ENCODE results near the gene NRXN2.
A peak's percentile ranks its signal among the peaks of the same experiment; 100 is the strongest.
"Not testable (repeated sequence)": the region's sequence is repeated elsewhere in the genome, so short reads cannot be mapped to it uniquely, and the experiment has no call there.

Gene NRXN2

DNA sequence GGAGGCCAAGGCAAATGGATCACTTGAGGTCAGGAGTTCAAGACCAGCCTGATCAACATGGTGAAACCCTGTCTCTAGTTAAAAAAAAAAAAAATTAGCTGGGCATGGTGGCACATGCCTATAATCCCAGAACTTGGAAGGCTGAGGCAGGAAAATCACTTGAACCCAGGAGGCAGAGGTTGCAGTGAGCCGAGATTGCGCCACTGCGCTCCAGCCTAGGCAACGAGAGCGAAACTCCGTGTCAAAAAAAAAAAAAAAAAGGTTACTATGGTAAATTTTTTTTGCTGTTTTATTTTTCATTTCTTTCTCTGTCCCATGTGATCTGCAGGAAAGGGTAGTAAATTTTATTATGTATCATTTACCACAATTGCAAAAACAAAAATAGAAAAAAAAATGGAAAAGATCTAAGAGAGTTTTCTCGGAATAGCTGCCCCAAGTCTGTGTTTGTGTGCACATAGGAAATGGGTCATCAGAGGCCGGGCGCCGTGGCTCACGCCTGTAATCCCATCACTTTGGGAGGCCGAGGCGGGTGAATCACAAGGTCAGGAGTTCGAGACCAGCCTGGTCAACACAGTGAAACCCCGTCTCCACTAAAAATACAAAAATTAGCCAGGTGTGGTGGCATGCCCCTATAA lies 58.6 kb downstream of the NRXN2 start:
- not testable (repeated sequence) for DNase-seq

DNA sequence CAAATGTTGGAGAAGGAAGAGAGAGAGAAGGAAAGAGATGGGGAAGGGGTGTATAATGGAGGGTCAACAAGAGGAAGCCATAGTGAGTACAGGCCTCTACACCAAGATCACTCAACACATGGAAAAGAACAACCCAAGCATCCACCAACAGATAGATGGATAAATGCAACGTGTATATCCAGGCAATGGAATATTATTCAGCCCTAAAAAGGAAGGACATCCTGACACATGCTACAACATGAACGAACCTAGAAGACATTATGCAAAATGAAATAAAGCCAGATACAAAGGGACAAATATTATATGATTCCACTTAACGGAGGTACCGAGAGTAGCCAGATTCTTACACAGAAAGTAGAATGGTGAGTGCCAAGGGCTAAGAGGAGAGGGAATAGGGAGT lies 59.3 kb downstream of the NRXN2 start:
- no peak for DNase-seq

DNA sequence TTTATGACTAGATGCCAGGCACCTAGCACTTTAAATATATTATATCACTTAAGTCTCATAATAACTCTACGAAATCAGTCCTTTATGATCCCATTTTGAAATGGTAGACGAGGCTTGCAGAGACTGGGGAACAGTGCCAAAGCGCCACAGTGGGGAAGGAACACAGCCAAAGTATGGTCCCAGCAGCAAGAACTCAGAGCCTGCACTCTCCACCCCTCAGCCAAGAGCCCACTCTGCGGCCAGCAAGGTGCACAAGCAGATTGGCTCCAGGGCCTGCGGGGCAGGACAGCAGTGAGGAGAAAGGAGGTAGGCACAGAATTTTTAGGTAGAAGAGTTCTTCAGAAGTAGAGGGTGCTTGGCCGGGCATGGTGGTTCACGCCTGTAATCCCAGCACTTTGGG lies 61.4 kb downstream of the NRXN2 start:
- DNase-seq: no peak

DNA sequence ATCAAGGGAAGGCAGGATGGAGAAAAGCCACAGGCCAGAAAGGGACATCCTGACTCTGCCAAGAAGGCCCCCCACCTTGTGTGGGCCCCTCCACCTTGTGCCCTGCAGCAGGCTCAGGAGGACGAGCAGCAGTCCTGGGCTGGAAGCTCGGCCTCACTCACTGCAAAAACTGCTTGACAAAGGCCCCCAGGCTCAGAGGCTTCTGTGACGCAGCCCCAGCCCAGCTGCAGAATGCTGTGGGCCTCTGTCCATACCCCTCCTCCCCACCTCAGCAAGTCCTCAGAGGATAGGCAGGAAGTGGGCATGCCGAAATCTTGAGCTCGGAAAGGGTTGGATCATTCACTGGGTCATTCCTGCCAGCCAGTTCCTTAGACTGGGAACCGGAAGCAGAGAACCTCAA lies 61.9 kb downstream of the NRXN2 start:
- DNase-seq: no peak

DNA sequence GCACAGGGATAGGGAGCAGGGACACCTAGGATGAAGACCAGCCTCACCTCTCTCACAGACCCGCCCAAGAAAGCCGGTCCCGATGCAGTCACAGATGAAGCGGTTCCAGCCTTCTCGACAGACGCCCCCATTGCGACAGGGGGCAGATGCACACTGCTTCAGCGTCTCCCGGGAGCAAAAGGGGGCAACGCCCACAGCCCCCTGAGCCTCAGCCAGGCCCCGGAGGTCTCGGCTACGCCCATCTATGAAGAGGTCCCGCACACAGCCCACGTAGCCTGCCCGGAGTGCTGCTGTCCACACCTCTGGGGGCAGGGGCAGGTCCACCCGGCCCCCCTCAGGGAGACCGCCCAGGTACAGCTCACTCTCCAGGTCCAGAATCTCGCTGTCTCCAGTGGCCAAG lies 62.3 kb downstream of the NRXN2 start:
- DNase-seq: no peak

DNA sequence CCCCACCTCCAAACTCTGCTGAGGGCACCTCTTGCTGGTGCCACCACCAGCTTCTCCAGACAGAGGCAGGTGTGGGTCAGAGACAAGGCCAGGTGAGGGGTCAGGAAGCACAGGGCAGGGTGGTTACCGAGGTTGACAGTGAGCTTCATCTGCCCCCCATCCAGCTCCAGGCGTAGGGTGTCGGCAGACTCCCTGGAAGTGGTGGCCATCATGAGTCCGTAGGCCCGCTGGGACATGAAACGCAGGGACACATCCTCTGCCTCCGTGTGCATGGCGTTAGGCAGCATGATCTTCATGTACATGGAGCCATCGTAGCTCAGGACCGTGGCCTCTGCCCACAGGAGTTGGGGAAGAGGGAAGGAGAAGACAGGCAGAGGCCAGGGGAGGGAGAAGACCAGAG lies 62.8 kb downstream of the NRXN2 start:
- DNase-seq: no peak

DNA sequence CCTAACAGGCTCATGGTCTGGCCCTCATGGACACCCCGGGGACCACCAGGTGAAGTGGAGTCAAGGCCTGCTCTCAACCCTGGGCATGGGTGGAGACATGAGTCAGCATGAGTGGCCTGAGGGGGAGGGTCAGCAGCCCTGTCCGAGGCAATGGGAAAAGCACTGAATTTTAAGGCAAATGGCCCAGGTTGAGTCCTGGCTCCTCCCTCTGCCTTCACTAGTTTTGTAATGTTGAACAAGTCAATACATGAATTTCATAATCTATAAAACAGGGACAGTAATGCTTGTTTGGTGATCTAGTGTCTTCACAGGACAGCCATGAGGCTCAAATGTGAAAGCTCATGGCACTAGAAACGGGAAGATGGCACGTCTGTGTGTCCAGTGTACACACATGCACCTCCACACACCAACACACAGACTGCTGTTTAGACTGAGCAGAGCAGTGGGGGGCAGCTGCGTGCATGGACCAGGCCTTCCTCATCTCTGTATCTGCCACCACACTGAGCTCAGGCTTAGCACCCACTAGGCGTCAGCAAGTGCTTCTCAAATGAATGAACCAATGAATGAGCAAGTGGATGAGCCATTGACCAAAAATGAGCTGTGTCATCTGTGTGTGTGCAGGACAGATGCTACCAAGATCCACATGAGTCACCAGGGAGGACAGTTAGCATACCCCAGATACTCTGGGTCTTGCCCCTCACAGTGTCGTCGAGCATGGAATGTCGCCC lies 63.4 kb downstream of the NRXN2 start:
- DNase-seq: no peak

DNA sequence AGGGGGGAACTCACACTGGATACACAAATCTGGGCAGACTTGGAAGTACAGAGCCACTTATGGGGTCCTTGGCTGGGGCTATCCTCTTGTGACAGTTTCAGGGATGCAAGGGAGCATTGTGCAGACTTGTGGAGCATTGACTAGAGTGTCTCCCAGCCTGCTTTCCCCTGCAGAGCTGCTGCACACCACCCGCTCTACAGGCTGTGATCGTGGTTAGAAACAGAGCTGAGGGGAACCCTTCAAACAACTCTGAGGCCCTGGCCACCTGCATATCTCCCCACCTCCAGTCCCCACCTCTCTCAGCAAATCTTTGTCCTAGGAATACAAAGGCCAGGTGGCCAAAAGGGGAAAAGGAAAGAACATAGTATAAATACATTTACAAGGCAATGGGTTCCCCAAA lies 64.7 kb downstream of the NRXN2 start:
- no peak for DNase-seq

DNA sequence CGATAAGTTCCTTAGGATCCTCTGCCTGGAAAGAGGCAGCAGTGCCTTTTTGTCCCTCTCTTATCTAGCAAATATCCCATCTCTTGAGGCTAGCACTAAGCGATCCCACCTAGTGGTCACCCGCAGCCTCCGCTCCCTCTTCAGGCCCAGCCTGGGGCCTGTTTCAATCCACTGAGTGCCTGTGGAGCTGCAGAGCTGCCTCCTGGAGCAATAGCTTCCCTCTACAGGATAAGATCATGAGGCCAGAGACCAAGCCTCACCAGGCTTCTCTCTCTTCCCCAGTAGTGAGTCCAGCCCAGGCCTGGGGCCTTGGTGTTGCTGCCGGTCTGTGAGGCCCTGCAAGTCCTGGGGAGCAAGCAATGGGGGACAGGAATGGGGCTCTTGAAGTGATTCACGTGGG lies 66.1 kb downstream of the NRXN2 start:
- DNase-seq: no peak

DNA sequence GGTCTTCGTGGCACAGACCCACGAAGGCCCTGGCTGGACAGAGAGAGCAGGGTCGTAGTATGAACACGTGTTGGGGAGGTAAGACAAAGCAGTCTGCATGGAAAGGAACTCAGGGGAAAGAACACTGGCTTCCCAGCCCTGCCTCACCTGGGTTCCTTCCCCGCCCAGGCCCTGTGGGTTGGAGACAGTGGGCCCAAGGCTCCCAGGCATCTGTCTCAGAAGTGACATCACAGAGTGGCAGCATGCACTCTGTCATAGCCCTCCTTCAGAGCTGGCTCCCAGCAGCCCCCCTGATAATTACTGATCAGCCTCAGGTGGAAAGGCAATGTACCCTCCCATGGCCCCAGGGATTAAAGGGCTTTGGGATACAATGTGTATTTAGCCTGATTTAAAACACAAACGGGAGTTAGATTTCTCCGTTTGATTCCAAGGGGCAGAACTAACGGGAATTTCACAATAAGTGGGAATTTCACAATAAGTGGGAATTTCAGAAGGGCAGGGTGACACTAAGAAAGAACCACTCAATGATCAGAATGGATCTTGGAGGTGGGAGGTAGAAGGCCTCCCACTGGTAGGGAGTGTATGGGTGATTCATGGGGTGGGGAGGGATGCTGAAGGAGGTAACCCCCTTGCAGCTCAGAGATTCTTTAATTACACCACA lies 66.9 kb downstream of the NRXN2 start:
- DNase-seq: no peak

DNA sequence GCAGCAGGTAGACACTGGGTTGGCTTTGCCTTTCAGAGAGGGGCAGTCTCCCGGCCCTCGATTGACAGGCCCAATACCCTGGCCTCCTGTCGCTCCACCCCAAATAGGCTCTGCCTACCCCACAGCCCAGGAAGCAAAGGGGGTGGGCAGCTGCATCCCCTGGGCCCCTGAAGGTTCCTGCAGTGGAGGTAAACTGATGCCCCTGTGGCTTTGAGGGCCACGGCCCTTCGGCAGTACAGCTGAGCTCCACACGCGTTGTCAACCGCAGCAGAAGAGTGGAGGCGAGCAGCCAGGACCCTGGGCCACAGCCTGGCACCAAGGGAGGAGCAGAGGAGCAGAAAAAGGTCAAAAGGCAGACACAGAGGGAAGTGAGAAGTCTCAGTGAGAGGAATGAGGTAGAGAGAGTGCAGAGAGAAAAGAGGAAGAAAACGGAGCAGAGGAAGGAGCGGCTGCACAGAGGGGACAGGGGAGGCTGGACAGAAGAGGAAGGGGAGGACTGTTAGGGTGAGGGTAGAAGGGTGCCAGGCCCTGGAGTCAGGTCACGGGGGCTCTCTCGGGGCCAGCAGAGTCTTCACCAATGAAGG lies 67.9 kb downstream of the NRXN2 start:
- no peak for DNase-seq

DNA sequence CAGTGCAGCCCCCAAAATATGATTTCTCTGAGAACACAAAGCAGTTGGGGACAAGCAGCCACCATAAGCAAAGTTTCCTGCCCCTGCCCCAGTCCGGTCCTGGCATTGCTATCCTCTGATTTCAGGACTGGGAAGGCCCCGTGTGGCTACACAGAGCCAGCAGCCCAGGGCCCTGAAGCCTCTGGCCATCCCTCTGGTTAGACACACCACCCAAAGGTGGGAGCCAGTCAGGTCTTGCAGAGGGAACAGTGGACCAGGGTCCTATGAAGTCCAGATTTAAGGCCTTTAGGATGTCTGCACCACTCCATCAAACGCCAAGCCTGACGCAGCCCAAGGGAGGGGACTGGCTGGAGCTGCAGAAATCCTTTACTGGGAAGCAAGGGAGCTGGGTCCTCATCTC lies 68.6 kb downstream of the NRXN2 start:
- no peak for DNase-seq

DNA sequence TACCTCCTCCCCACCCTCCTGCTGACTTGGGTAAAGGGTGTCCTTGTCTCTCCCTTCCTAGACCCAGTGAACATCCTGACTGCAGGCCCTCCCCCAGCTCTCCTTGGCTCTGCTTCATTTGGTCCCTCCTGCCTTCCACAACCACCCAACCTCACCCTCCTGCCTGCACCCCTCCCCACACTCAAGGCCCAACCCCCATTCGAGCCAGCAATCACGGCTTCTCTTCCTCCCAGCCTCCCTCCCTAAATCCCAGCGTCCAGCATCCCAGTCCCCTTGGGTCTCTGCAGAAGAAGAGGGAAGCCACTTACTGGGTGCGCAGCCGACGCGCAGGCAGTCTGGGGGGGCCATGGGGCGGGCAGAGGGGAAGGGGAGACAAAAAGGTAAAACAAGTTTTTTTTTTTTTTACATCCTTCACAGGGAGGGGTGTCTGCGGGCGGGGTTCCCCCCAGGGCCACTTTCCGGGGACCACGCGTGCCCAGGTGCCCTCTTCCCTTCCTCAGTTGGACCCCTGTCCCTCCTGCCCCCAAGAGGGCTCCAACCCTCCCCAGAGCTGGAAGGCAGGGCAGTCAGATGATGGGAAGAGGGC lies 69.5 kb downstream of the NRXN2 start:
- DNase-seq: no peak

DNA sequence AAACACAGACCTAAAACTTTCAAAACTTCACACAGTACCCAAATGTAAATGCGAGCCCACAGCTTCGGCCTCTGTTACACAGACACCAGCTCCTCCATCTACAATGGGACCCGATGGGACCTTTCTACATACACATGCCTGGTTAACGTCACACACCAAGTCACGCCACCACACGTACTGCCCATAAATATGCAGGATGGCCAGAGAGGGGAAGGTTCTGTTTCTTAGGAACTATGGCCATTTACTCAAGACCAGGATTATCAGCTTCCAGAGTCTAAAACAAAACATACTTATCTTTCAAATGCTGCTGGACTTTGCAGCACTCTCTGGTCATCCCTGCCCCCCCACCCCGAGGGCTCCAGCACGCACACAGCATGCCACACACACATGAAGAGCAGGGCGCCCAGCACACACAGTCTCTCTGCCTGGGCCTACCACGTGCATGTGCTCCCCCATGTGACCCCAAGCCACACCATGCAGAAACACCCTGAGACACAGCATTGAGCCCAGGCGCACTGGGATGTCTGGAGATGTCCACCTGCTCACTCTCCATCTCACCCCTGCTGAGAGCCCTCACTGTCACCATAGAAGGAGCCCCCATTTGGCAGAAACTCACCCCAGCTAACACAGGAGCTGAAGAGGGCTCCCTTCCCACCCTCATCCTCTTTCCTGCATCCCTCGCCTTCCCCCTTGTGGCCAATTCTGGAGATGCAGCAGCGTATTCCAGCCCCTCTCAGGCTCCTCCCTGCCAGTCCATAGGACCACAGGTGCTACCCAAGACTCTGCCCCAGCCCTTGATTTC lies 70.2 kb downstream of the NRXN2 start:
- DNase-seq: peak; percentile 41

DNA sequence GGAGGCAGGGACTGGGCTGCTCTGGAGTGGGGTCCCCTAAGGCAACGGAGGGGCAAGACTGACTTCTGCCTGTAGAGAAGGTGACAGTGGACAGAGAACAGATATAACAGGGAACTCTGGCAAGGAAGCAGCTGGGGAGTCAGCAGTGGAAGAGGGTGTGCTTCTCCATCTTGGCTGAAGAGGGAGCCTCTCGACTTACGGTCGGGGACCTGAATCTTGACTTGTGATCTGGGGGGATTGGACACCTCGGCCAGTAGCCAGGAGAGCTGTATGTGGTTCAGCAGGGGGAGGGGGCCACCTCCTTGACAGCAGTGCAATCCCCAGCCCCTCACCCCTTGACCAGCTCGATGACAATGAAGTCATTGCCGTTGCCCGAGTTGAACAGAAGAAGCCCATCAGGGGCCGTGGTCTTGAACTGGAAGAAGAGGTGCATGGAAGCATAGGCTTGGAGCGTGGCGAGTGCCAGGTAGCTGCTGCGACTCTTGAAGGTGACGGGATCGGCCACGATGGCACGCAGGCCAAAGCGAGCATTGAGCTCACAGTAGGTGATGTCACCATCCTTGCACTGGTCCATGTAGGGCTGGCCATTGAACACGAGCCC lies 72.0 kb downstream of the NRXN2 start:
- DNase-seq: no peak

DNA sequence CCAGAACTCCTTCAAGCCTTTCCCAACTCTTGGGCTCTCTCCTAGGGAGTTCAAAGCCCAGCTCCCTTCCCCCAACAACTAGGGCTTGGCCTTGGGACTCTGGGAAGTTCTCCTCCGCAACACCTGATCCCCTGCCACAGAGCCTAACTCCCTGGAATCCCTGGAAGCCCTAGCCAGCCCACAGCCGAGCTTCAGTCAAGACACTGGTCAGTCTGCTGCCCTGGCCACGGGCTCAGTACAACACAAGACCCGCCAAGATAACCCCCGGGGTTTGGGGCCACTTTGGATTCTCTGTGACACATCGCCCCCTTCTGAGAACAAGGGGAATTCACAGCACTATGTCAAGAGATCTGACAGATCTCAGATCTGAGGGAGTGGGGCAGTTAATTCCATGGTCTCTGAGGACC lies 73.7 kb downstream of the NRXN2 start:
- DNase-seq: no peak

DNA sequence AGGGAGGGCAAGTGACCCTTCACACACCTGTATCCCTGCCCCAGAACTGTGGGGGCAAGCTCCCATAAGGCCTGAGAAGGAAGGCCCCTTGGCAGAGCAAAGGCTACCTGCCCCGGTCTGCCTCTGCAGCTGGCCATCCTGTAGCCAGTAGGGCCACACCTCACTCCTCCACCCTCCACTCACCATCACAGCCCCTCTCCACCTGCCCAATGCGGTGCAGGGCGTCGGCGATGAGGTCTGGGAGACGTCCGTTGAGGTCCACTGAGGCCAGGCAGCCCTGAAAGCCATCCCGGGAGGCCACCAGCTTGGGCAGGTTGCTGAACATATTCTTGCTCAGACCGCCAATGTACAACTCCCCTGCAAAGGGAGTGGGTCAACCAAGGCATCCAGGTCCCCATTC lies 74.4 kb downstream of the NRXN2 start:
- DNase-seq: no peak

DNA sequence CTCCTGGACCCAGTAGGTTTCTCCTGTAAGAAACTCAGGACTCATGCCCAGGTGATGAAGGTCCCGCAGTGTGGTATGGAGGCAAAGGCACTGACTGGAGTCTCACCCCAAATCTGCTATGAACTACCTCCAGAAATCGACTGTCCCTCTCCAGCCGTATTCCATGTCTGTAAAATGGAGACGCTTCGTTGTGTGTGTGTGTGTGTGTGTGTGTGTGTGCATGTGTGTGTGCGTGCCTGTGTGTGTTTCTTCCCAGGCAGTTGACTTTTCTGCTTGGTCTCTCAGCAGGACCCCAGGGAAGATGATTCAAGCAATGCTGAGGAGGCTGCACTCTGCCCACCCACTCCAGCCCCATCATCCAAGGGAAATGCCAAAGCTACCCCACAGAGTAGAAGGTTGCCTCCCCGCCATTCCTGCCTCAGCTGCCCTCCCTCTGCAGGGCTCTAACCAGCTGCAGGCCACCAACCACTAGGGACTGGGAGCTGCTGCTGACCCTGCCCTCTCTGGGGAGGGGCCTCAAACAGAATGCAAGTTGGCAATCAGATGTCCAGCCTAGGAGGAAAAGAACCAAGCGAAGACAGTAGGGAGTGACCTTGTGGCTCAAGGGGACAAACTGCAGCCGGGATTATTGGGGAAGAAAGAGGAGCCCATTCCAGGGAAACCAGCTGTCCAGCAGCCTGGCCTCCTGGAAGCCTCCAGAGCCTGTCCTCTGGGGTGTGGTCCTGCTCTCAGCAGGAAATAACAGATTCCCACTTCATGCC lies 75.8 kb downstream of the NRXN2 start:
- no peak for DNase-seq

DNA sequence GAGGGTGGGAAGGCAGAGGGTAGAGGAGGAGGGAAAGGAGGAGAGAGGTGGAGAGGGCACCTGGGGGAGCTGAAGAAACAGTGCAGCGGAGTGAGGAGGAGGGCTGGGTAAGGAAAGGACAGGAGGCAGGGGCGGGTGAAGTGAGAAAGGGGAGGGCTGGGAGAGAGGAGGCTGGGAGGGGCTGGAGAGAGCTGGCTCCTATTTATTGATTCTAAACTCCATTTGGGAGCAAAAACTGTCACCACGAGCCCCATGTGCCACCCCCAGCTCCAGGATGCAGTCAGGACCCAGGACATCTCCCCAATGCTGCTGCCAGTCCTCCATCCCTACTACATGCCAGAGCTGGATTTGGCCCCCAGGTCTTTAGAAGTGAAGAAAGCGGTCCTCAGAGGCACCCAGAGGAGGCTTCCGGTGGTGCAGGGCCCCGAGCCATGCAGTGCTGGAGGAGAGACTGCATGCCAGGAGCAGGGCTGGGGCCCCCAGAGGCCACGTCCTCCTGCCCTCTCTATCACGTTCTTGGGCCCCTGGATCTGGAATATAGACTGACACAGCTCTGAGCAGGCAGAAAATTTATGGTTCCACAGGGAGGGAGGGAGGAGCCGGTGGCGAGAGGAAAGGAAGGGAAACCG lies 78.2 kb downstream of the NRXN2 start:
- no peak for DNase-seq

DNA sequence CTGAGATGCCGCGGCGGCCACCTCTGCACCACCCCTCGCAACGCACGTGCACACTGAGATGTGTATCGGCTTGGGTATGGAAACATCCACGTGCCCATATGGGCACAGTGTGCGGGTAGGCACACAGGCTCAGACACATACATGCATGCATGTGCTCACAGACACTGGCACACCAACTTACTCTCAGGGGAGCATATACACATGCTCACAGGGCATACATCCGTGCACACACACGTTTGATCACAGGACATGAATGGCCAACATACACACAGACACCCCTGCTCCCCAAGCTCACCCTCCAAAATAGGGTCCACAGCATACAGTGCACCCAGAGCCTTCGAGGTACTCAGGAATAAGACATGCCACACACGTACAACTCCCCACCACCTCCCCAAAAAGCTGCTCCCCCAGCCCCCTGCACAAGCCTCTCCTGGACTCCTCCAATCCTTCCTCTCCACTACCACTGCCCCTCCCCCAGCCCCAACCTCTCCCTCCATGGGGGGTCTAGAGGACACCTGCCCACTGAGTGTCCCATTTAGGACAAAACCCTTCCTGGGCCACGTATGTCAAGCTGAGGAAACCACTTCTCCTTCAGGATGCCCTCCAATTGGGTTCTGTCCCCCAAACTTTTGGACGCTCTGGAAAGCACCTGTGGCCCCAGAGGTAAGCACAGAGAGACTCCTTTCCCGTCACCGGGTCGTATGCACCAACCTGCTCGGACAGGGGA lies 78.9 kb downstream of the NRXN2 start:
- DNase-seq: no peak
